Ecto neural progenitor cell (in vitro differentiated cells): ENCODE results near the gene ACHE.
"Not testable (repeated sequence)": the region's sequence is repeated elsewhere in the genome, so short reads cannot be mapped to it uniquely, and the experiment has no call there.

Experiments used
- DNase-seq: peaks from one replicate; pipeline ENCODE4 v3.0.0-alpha.2; 2018; ENCODE audit warnings: low spot score

Gene ACHE

GRCh38 chr7:100895701-100895955 is at the start of gene ACHE:
Gene ACHE, minus strand, starts transcription at chr7:100895888. Its CDS starts 1,656 bp downstream, at chr7:100894232.
- no peak for DNase-seq

GRCh38 chr7:100944138-100944537 is 48.5 kb upstream of the ACHE start:
- DNase-seq = no peak

GRCh38 chr7:100943693-100944092 is 48.0 kb upstream of the ACHE start:
- DNase-seq = no peak

- DNase-seq = no peak
These were observed 46.5 kb upstream of the ACHE start for GRCh38 chr7:100942045-100942774.

- not testable (repeated sequence) for DNase-seq
These were observed 40.5 kb upstream of the ACHE start for GRCh38 chr7:100936167-100936566.

GRCh38 chr7:100935381-100935780 is 39.7 kb upstream of the ACHE start:
- DNase-seq = not testable (repeated sequence)

GRCh38 chr7:100933734-100934133 is 38.0 kb upstream of the ACHE start:
- no peak for DNase-seq

- DNase-seq = no peak
These were observed 34.1 kb upstream of the ACHE start for GRCh38 chr7:100929808-100930174.

- DNase-seq = not testable (repeated sequence)
These were observed 27.9 kb upstream of the ACHE start for GRCh38 chr7:100923616-100924015.

GRCh38 chr7:100921039-100921438 is 25.4 kb upstream of the ACHE start:
- DNase-seq = no peak

- not testable (repeated sequence) for DNase-seq
These were observed 24.2 kb upstream of the ACHE start for GRCh38 chr7:100919779-100920437.

- DNase-seq = not testable (repeated sequence)
These were observed 23.6 kb upstream of the ACHE start for GRCh38 chr7:100919335-100919734.

- no peak for DNase-seq
These were observed 19.3 kb upstream of the ACHE start for GRCh38 chr7:100914879-100915447.

GRCh38 chr7:100914208-100914878 is 18.7 kb upstream of the ACHE start:
- no peak for DNase-seq

- DNase-seq = no peak
These were observed 15.8 kb upstream of the ACHE start for GRCh38 chr7:100911484-100911883.

- not testable (repeated sequence) for DNase-seq
These were observed 14.8 kb upstream of the ACHE start for GRCh38 chr7:100910443-100910842.

- DNase-seq = no peak
These were observed 12.8 kb upstream of the ACHE start for GRCh38 chr7:100908512-100908911.

- DNase-seq = no peak
These were observed 7.0 kb upstream of the ACHE start for GRCh38 chr7:100902638-100903037.

- DNase-seq = no peak
These were observed 6.2 kb upstream of the ACHE start for GRCh38 chr7:100901921-100902332.

GRCh38 chr7:100900978-100901377 is 5.3 kb upstream of the ACHE start:
- no peak for DNase-seq

GRCh38 chr7:100899432-100899831 is 3.7 kb upstream of the ACHE start:
- no peak for DNase-seq

GRCh38 chr7:100897772-100898454 is 2.2 kb upstream of the ACHE start:
- no peak for DNase-seq
